GM21381 (cell line): ENCODE results near the gene MT1F.
A peak's percentile ranks its signal among the peaks of the same experiment; 100 is the strongest.
"Not testable (repeated sequence)": the region's sequence is repeated elsewhere in the genome, so short reads cannot be mapped to it uniquely, and the experiment has no call there.

Experiments used
- ATAC-seq: cut with Tn5 transposase; IDR thresholded peaks from one replicate; pipeline ENCODE4 v1.9.1; 2021; ENCODE audit warnings: mild to moderate bottlenecking, moderate library complexity; ENCODE audit not compliant: unreplicated experiment

The MT1F gene

DNA sequence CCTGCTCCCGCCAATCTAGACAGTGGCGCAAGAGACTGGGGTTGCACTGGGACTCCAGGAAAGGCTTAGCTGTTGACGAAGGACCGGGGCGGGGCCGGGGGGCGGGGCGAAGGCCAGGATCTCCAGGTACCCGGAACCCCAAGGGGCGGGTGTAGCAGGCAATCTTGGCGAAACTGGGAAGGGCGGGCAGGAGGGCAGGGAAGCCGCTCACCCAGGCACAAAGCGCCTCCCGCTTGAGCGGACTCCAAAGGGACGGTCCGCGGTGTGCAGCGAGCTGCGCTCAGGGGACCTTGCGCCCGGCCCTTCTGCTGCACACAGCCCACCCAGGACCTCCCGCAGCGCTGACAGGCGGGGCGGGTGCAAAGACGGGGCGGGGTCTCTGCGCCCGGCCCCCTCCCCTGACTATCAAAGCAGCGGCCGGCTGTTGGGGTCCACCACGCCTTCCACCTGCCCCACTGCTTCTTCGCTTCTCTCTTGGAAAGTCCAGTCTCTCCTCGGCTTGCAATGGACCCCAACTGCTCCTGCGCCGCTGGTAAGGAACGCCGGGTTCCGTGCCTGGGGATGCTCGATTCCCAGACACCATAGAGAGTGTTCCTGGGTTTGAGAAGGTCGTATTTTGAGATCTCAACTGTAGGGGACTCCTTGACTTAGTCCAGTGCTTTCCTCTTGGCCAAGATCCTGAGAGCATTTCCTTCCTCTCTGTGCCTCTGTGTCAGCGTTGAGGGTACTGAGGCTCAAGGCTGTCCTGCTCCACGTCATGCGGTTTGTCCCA lies at the start of gene MT1F:
MT1F (plus strand) TSS at position 405 of the 772 bp plus-strand sequence; CDS start at position 505, 100 bp downstream.
- no peak for ATAC-seq

DNA sequence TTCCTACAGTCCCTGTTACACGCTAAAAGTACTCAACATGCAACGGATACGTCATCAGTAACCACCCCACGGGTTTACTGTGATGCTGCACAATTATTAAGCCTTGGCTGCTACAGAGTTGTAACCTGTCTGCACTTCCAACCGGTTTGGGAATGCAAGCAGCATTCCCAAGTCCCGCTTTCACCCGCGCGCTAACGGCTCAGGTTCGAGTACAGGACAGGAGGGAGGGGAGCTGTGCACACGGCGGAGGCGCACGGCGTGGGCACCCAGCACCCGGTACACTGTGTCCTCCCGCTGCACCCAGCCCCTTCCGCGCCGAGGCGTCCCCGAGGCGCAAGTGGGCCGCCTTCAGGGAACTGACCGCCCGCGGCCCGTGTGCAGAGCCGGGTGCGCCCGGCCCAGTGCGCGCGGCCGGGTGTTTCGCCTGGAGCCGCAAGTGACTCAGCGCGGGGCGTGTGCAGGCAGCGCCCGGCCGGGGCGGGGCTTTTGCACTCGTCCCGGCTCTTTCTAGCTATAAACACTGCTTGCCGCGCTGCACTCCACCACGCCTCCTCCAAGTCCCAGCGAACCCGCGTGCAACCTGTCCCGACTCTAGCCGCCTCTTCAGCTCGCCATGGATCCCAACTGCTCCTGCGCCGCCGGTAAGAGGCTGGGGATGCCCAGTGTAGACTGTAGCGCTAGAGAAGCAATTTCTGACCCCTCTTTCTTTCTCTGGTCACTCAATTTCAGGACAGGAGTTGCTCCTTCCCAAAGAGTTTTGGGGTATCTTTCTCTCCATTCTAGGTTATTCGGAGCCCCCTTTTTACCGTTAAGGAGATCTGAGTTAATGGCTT lies 49.5 kb upstream of the MT1F start, which contains the start of gene MT2A:
MT2A (plus strand) TSS at position 542 of the 833 bp plus-strand sequence; CDS start at position 614, 72 bp downstream.
- peak; percentile 85 for ATAC-seq

DNA sequence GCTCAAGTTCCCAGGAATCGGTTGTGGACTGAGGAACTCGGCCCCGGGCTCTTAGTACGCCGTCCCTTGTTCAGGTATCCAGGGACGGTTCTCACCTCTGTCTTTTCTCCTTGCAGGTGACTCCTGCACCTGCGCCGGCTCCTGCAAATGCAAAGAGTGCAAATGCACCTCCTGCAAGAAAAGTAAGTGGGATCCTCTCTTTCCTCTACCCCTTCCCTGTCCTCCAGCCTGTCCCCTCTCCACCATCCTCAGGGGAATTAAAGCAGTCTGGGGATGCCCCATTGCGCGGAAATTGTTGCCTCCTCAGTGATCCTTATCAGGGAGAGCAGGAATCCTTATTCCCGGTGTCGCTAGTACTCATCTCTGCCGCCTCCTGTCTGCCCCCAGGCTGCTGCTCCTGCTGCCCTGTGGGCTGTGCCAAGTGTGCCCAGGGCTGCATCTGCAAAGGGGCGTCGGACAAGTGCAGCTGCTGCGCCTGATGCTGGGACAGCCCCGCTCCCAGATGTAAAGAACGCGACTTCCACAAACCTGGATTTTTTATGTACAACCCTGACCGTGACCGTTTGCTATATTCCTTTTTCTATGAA lies 48.8 kb upstream of the MT1F start:
- no peak for ATAC-seq

DNA sequence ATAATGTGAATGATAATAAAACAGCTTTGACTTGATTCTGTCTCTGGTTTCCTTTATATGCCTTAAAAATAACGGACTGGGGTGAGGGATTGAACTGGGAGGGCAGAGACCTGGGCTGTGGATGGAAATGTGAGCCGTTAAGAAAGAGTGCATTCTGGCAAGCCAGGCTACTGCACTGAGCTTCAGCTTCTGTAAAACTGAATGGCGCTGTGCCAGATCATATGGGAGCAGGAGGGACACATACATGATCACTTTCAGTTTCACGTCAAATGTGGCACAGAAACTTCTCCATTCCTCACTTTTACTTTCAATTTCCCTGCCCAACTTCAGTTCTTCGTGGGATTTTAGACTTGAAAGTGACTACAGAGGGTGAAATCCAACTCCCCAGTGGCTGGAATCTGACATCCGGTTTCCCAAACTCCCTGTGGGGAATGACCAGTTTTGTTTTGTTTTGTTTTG lies 48.3 kb upstream of the MT1F start:
- peak; percentile 38 for ATAC-seq

DNA sequence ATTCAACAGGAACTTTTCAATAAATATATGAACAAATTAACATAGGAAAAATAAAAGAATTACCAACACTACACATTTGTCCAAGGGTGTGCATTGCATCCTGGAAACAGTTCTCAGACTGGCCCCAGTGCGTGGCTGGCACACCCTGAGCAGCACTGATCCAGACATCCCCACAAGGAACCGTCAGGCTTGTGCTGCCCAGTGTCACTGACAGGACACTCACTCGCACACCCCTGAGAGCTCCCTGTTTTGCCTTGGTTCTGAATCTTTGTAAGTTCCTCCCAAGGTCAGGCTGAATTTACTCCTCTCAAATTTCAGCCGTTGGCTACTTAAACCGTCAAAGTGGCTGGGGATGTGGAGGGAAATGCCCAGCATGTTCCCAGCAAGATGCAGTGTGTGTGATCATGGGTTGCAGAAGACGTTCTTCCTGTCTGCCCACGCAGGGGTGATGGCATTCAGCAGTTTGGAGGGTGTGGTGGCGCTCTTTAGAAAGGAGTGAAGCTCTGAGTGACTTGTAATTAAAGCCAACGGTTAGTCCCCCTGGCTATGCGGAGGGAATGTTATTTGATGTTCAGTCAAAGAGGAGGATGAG lies 47.6 kb upstream of the MT1F start:
- ATAC-seq = no peak

DNA sequence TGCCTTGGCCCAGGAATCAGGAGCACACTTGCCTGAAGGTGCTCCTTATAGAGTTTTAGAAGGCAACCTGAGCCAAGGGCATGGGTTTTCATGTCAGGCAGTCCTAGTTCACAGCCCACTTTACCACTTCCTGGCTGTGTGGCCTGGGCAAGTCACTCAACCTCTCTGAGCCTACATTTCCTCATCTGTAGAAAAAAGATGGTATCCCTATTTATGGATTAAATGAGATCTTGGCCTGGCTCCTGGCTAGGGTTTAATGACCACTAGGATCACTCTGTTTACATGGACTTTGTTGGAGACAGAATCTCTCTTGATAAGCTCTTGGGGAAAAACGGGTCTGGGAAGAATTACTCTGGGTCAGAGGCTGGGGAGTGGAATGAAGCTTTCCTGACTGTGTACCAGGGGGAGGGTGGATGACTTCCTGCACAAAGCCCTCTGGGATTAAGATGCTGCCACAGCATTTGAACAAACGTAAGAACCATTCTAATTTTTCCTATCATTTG lies 47.1 kb upstream of the MT1F start:
- ATAC-seq = no peak

DNA sequence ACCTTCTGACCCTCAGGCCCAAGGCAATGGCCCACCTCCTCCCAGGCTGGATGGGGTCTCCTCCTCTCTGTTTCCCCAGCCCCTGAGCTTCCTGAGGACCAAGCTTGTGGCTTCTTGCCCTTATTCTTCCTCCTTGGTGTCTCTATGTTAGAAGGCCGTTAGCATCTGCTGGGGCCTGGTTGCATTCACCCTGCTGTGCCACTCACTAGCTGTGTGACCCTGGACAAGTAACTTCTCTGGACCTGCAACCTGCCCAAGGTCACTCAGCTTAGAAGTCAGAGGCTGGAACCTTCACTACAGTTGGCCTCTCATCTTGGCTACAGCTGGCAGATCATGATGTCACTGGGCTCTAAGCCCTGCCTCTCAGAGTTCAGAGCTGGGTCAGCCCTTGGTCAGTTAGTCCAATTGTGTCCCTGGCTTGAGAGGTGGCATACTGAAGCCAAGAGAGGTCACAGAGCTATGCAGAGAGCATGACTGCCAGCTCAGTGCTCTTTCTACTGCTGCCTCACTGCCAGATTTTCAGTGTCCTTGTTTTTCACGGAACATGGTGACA lies 46.4 kb upstream of the MT1F start:
- no peak for ATAC-seq

DNA sequence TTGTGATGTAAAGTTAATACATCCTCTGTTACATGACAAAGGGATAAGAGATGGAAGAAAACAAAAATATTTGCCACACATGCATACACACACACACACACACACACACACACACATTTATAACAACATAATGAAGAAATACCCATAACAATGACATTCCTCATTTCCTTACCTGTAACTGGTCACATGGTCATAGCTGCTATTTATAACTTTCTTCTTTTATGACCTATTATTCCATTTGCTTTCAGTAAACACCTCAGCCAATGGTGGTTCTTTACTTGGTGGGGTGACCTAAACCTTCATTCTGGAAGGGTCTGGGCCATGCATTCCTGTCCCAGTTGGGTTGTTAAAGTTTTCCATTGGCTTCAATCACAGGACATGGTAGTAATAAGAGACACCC lies 44.1 kb upstream of the MT1F start:
- ATAC-seq = no peak

DNA sequence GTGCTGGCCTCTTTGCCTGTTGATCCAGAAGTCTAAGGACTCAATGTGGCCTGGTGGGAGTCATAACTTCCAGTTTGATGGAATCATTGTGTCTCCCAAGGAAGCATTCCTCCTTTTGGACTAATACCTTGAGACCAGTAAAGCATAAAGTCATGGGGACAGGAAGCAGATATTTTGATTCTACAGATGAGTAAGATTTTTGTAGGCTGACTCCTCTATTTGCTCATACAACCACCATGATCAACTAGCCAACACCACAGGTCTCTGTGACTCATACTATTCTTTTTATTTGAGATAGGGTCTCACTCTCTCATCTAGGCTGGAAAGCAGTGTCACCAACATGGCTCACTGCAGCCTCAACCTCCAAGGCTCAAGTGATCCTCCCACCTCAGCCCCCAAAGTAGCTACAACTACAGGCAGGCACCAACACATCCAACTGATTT lies 43.2 kb upstream of the MT1F start:
- ATAC-seq = no peak

DNA sequence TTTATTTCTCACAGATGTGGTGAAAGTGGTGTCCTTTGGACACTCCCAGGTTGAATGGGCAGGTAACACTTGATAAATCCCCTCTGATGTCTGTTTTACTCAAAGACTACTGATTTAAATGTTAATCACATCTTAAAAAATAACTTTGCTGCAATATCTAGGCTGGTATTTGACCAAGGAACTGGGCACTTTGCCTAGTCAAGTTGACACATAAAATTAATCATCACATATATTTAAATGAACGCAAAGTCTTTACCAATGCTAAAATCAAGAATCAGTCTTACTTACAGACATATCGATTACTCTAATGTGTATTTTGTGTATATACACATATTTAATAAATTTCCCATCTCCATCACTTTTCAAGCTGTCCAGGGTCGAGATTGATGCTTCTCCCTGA lies 42.4 kb upstream of the MT1F start:
- no peak for ATAC-seq

DNA sequence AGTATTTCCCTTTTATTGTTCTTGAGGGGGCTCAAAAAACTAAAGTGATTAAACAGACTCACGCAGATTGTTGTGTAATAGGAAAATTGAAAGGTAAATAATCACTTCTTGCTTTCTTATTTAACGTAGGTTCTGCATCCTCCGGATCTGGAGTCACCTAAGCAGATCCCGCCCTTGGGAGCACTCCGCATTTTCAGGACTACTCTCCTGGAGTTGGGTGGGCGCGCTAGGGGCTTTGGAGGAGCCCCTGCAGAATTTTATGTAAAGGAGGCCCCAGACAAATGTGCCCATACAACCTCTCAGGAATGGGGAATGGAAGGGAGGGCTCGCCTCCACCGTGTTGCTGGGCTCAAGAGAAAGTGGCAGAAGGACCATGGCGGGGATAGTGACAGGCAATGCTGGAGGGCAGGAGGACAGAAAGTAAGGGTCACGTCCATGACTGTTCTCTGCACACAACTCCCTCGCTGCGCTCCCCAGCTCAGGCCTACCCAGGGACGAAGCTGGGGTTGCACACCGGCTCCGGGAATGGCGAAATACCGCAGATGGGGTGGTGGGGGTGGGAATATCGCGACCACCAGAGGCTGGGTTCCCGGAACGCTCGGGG lies 41.0 kb upstream of the MT1F start:
- no peak for ATAC-seq

DNA sequence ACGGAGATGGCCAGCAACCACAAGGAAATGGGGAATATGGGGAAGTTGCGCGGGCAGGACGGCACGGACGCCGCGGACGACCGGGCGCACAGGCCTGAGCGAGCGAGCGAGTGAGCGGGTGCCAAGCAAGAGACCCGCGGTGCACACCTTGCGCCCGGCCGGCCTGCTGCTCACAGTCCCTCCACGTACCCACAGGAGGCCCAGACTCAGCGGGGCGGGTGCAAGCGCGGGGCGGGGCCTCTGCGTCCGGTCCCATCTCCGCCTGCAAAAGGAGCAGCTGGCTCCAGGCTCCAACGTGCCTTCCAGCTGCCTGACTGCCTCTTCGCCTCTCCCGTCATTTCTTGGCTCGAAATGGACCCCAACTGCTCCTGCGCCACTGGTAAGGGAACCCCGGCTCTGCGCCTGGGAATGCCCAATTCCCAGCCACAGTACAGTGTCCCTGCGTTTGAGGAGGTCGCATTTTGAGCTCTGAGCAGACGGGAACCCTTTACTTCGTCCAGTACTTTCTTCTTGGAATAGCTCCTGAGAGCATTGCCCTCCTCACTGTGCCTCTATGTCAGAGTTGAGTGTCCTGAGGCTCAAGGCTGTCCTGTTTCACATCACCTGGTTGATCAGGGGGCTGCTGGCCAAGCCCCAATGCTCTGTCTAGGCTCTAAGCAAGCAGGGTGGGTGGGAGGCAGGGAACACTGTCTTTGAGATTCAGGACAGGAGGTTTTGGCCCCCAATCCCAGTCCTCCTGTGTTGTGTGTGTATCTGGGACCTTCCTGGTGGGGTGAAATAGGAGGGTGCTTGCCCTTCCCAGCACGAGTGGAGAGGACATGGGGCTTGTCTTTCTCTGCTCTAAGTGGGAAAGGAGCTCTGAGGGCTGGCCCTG lies 40.3 kb upstream of the MT1F start:
- no peak for ATAC-seq

DNA sequence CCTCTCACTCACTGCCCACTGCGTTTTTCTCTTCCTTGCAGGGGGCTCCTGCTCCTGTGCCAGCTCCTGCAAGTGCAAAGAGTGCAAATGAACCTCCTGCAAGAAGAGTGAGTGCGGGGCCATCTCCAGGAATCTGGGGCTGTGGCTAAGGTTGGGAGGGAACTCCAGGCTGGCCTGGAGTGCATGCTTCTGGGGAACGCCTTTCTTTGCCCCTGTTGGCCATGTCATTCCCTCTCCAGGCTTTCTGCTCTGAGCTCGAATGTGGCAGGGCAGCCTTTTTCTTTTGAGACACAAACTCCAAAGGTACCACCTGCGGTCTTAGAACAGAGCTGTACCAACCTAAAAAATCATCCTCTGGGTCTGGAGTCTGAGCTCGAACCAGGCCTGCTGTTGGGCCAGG lies 39.6 kb upstream of the MT1F start:
- no peak for ATAC-seq

DNA sequence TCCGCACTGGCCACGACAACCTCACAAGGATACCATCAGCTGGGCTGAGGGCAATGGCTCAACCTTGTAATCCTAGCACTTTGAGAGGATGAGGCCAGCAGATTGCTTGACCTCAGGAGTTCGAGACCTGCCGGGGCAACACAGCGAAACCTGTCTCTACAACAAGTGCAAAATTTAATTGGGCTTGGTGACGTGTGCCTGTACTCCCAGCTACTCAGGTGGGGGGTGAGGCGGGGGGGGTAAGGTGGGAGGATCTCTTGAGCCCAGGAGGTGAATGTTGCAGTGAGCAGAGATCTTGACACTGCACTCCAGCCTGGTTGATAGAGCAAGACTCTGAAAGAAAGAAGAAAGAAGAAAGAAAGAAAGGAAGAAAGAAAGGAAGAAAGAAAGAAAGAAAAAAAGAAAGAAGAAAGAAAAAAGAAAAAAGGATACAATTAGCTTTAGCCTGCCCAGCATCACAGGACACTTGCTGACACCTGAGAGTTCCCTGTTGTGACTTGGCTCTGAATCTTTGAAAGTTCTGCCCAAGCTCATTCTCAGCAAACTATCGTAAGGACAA lies 37.3 kb upstream of the MT1F start:
- ATAC-seq = no peak

DNA sequence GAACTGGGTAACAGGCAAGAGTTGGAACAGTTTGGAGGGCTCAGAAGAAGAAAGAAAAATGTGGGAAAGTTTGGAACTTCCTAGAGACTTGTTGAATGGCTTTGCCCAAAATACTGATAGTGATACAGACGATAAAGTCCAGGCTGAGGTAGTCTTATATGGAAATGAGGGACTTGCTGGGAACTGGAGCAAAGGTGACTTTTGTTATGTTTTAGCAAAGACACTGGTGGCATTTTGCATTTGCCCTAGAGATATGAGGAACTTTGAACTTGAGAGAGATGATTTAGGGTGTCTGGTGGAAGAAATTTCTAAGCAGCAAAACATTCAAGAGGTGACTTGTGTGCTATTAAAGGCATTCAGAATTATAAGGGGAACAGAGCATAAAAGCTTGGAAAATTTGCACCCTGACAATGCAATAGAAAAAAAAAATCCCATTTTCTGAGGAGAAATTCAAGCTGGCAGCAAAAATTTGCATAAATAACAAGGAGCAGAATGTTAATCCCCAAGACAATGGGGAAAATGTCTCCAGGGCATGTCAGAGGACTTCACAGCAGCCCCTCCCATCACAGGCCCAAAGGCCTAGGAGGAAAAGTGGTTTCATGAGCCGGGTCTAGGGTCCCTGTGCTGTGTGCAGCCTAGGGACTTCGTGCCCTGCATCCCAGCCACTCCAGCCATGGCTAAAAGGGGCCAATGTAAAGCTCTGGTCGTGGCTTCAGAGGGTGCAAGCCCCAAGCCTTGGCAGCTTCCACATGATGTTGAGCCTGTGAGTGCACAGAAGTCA lies 35.9 kb upstream of the MT1F start:
- ATAC-seq = not testable (repeated sequence)

DNA sequence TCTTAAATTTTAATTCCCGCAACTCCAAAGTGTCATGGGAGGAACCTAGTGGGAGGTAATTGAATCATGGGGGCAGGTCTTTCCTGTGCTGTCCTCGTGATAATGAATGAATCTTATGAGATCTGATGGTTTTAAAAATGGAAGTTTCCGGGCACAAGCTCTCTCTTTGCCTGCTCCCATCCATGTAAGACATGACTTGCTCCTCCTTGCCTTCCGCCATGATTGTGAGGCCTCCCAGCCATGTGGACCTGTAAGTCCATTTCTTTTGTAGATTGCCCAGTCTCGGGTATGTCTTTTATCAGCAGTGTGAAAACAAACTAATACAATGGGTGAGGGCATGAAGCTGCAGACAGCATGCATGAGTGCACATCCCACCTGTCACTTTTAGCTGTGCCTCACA lies 34.6 kb upstream of the MT1F start:
- ATAC-seq = not testable (repeated sequence)

DNA sequence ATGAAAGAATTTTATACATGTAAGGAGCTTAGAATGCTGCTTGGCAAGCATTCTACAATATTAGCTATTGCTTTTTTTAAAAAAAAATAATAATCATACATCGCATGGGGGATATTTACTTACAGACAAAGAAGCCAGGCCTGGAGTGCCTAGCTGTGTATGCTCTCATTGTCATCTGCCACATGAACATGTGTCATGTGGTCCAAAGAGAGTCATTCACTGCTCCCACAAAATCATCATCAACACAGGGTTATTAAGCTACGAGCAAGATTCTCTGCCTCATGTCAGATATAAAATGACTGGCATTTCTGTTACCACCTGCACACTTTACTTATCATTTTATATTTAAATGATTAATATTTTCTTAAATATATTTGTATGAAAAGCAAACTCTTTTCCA lies 34.1 kb upstream of the MT1F start:
- no peak for ATAC-seq
